ENCODE measurements around the gene MCU. TPM values are rescaled to one million over a fixed set of nuclear protein-coding genes. Genes with fewer than 3 reads are reported as not detected.
"Not testable (repeated sequence)": the region's sequence is repeated elsewhere in the genome, so short reads cannot be mapped to it uniquely, and the experiment has no call there.

Gene MCU, protein sequence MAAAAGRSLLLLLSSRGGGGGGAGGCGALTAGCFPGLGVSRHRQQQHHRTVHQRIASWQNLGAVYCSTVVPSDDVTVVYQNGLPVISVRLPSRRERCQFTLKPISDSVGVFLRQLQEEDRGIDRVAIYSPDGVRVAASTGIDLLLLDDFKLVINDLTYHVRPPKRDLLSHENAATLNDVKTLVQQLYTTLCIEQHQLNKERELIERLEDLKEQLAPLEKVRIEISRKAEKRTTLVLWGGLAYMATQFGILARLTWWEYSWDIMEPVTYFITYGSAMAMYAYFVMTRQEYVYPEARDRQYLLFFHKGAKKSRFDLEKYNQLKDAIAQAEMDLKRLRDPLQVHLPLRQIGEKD
- polyA plus RNA-seq (ENCODE audit: insufficient read length in 4 of 4) = 10 to 100 TPM; 38.0 to 61.1 (median 45.4) TPM

- peak; percentile 82 to 85 (median 84) for DNase-seq (ENCODE audit: low read depth in 4 of 4, low spot score in 3 of 4)
Observed at GRCh38 chr10:72691863-72692743, at the start of gene MCU. Gene MCU, plus strand, starts transcription at chr10:72692143. Its CDS starts 9 bp downstream, at chr10:72692152.

- no peak for DNase-seq (ENCODE audit: low read depth in 4 of 4, low spot score in 3 of 4)
Observed at GRCh38 chr10:72642318-72642717, 49.6 kb upstream of the MCU start.

- DNase-seq (ENCODE audit: low read depth in 4 of 4, low spot score in 3 of 4) = no peak
Observed at GRCh38 chr10:72645263-72645858, 46.6 kb upstream of the MCU start.

DNA sequence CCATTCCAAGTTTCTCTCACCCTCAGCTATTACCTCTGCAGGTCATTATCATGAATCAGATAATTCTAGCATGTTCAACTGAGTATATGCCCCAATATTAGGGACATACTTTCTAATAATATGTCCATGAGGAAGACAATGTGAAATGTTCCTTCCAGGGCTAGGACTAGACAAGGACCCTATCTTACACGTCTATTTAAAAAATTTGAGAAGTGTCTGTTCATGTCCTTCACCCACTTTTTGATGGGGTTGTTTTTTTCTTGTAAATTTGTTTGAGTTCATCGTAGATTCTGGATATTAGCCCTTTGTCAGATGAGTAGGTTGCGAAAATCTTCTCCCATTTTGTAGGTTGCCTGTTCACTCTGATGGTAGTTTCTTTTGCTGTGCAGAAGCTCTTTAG lies 45.0 kb upstream of the MCU start:
- DNase-seq (ENCODE audit: low read depth in 4 of 4, low spot score in 3 of 4) = not testable (repeated sequence)

- DNase-seq (ENCODE audit: low read depth in 4 of 4, low spot score in 3 of 4) = no peak
Observed at GRCh38 chr10:72648301-72648700, 43.6 kb upstream of the MCU start.

DNA sequence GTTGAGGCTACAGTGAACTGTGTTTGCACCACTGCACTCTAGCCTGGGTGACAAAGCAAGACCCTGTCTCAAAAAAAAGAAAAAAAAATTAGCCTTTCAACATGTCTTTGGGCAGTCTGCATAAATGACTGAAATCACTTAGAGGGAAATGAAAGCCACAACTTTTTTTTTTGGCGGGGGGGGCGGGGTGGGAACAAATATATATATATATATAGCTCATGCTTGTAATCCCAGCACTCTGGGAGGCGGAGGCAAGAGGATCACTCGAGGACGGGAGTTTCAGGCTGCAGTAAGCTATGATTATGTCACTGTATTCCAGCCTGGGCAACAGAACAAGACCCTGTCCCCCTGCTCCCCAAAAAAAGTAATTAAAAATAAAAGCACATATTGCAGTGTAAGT lies 42.7 kb upstream of the MCU start:
- DNase-seq (ENCODE audit: low read depth in 4 of 4, low spot score in 3 of 4) = no peak

- no peak for DNase-seq (ENCODE audit: low read depth in 4 of 4, low spot score in 3 of 4)
Observed at GRCh38 chr10:72653383-72654096, 38.4 kb upstream of the MCU start.

GRCh38 chr10:72654720-72655119 lies 37.2 kb upstream of the MCU start:
- DNase-seq (ENCODE audit: low read depth in 4 of 4, low spot score in 3 of 4) = no peak

DNA sequence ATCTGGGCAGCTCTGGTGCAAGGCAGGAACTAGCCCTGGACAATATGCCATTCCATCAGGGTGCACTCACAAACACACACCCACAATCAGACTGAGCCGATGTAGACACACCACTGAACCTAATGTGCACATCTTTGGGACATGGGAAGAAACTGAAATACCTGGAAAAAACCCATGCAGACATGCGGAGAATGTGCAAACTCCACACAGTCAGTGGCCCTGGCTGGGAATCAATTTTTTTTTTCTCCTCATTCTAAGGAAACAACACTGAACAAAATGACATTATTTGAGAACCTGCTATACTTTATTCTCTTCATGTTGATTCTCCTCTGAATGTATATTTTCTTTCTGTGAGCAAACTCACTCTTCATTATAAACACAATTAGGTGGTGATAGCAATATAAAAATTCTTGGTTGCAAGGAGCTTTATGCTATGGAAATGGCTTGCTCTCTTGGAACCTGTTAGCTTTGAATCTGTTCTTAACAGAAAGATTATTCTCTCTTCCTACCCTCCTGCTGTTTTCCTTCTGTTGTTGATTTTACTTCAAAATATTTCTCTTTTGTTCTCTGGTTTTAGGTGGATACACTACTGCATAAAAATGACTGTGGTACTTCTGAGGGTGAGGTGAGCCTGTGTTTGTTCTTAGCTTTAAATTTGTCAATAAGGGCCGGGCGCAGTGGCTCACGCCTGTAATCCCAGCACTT lies 33.1 kb upstream of the MCU start:
- DNase-seq (ENCODE audit: low read depth in 4 of 4, low spot score in 3 of 4) = no peak

- DNase-seq (ENCODE audit: low read depth in 4 of 4, low spot score in 3 of 4) = no peak
Observed at GRCh38 chr10:72659694-72660093, 32.2 kb upstream of the MCU start.

DNA sequence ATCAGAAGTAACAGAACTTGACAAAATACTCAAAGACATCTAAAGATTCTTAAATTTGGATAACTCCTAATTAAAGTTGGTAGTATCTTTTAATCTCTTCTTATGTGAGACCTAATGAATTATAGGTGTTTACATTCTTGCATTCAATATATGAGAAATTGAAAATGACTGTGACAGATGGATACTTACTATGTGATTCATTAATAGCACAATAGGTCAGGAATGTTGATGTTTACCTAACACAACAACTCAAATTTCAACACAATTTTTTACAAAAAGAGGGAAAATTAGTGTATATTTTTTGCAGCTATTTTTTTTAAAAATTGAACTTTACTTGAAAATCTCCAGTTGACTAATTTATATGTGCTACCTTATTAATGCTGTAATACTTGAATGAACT lies 31.7 kb upstream of the MCU start:
- DNase-seq (ENCODE audit: low read depth in 4 of 4, low spot score in 3 of 4) = no peak

GRCh38 chr10:72661431-72661830 lies 30.5 kb upstream of the MCU start:
- DNase-seq (ENCODE audit: low read depth in 4 of 4, low spot score in 3 of 4) = no peak

GRCh38 chr10:72663971-72664370 lies 28.0 kb upstream of the MCU start:
- DNase-seq (ENCODE audit: low read depth in 4 of 4, low spot score in 3 of 4) = no peak

- no peak for DNase-seq (ENCODE audit: low read depth in 4 of 4, low spot score in 3 of 4)
Observed at GRCh38 chr10:72665925-72666324, 26.0 kb upstream of the MCU start.

GRCh38 chr10:72667207-72667864 lies 24.6 kb upstream of the MCU start:
- DNase-seq (ENCODE audit: low read depth in 4 of 4, low spot score in 3 of 4) = no peak

DNA sequence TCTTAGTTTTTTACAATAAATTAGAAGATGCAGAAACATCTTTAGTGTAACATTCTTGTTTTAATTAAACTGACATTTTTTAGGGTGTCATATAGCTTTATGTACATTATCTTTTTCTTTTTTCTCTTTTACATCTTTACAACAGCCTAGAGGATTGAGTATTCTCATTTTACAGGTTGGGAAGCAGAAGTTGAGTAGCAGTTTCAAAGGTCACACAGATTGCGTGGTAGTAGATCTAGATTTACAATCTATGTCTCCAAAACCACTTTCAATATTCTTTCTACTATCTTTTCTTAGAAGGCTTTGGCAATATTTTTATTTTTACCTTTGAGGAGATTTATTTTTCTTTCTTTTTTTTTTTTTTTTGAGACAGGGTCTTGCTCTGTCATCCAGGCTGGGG lies 18.7 kb upstream of the MCU start:
- no peak for DNase-seq (ENCODE audit: low read depth in 4 of 4, low spot score in 3 of 4)

- not testable (repeated sequence) for DNase-seq (ENCODE audit: low read depth in 4 of 4, low spot score in 3 of 4)
Observed at GRCh38 chr10:72674174-72674573, 17.8 kb upstream of the MCU start.

- DNase-seq (ENCODE audit: low read depth in 4 of 4, low spot score in 3 of 4) = no peak
Observed at GRCh38 chr10:72679838-72680241, 12.1 kb upstream of the MCU start.

DNA sequence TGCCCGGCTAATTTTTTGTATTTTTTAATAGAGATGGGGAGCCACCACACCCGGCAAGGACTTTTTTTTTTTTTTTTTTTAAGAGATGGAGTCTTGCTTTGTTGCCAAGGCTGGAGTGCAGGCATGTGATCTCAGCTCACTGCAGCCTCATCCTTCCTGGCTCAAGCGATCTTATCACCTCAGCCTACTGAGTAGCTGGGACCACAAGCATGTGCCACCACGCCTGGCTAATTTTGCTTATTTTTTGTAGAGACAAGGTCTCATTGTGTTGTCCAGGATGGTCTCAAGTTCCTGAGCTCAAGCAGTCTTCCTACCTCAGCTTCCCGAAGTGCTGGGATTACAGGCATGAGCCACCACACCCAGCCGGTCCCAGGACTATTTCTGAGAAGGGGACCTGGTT lies 9.3 kb upstream of the MCU start:
- no peak for DNase-seq (ENCODE audit: low read depth in 4 of 4, low spot score in 3 of 4)

All from left renal pelvis (tissue), 4 donors.